ENCODE data around the gene ALG14.
"Not testable (repeated sequence)": the region's sequence is repeated elsewhere in the genome, so short reads cannot be mapped to it uniquely, and the experiment has no call there.

Gene ALG14

DNA sequence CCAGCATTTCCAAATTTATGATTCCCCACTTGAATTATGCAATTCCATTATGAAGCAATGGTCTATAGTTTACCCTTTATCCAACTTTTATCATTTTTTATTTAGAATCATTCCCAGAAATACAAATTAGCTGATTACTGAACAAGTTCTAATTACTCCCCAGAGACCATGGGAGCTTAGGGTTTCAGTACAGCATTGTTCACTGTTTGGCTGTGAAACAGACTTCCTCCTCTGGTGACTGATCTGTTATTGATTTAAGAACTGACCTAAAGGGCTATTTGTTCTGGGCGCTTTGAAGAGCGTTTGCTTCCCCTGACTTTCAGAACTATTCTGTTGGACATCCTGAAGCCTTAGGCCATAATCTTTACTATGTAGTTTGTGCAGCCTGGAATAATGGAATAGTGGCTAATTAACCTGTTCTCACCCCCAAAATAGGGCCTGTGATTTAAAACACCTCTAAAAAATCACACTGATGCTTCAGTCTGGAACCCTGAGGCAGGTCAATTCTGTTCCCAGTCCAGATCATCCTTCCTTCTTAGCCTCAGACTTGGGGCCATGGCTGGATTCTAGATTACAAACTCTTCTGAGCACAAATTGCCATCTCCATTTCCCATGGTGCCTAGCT is 58.7 kb downstream of the ALG14 start:
- in situ Hi-C loops (cut with MboI; ENCODE audit: low sequenced_read_pairs): no loop called here

DNA sequence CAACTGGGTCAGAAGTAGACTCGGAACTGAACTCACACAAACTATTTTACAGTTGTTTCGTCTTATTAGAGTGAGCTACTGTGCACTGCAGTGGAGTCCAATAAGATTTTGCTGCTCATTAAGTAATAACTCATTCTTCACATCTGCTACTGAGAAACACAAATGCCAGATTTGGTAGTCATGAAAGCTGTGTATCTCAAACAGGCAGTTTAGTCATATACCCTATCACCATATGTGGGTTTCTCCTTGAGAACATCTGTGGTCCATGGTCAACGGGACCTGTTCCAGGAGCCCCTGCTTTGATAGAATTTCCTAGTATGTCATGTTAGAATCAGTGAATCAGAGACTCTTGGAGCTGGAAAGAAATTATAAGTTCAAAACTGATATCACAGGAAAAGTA is 60.4 kb downstream of the ALG14 start:
- in situ Hi-C loops (cut with MboI; ENCODE audit: low sequenced_read_pairs): no loop called here

DNA sequence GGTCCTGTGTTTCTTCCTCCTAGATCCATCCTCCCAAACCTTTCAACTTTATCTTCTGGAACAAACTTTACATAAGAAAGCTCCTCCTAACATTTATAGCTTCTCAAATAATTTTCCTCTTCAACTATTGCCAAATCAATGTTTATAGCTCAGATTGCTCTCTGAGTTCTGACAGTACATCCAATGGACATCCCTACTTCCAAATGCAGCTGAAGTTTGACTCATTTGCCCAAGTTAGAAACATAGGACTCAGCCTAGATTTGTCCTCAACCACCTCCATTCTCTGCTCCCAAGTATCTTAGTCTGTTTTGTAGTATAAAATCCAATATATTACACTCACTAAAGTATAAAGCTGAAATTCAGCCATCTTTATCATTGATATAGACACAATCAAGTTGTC is 62.6 kb downstream of the ALG14 start:
- in situ Hi-C loops (cut with MboI; ENCODE audit: low sequenced_read_pairs): no loop called here

DNA sequence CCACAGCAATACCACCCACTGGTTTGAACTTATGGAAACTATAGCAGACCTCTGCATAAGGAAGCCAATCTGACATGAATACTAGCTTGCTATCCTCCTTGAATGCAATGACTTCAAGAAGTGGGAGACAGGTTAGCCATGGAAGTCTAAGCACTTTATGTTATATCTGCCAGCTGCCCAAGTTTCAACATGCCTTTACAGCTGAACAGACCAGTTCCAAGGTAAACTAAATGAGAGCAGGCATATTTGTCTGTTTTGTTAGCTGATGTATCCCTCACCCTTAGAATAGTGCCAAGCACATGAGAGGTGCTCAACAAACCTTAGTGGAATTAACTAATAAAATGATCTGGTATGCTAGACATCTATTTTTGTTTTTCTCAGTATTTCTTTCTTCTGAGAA is 65.1 kb downstream of the ALG14 start:
- in situ Hi-C loops (cut with MboI; ENCODE audit: low sequenced_read_pairs): no loop called here

DNA sequence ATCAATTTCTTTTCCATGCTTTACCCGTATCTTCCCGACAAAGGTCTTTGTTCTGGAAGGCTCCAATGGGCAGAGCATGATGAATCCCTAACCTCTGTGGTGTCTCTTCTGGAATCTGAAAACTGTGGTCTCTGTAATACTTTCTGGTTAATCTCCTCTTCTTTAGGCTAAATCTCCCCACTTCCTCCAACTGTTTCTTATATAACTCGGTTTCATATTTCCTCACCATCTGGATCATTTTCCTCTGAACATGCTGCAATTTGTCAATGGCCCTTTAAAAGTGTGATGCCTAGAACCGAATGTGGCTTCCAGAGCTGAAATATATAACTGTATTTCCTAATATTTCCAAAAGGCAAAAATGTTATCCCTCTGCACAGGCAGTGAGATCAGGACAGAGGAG is 66.1 kb downstream of the ALG14 start:
- in situ Hi-C loops (cut with MboI; ENCODE audit: low sequenced_read_pairs): no loop called here

DNA sequence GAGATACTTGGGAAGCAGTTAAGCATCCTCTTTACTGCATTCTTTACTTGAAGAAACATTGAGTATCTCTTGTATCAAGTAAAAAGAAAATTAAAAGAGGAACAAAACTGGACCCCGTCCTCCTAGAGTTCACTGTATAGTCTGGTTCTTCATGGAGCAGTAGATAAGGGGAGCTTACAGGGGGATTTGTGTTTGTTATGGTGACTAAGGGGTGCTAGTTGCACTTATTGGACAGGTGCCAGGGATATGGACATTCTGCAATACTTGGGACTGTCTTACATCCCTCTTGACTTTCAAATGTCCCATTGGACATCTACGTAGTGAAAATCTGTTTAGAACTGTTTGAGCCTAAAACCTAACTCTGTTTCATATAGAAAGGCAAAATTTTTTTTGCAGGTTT is 67.2 kb downstream of the ALG14 start:
- in situ Hi-C loops (cut with MboI; ENCODE audit: low sequenced_read_pairs): no loop called here

DNA sequence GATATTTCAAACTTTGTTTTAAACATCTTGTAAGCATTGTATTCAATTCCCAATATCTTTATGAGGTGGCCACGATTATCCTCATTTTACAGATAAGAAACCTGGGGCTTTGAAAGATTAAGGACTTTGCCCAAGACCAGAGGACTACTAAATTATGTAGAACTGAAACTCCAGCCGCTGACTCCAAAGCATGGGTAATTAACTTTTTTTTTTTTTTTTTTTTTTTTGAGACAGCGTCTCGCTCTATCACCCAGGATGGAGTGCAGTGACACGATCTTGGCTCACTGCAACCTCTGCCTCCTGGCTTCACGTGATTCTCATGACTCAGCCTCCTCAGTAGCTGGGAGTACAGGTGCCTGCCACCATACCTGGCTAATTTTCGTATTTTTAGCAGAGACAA is 68.7 kb downstream of the ALG14 start:
- in situ Hi-C loops (cut with MboI; ENCODE audit: low sequenced_read_pairs): no loop called here

DNA sequence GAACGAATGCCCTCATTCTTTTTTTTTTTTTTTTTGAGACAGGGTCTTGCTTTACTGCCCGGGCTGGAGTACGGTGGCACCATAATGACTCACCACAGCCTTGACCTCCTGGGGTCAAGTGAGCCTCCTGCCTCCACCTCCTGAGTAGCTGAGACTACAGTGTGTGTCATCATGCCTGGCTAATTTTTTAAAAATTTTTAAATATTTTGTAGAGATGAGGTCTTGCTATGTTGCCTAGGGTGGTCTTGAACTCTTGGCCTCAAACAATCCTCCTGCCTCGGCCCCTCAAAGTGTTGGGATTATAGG is 69.4 kb downstream of the ALG14 start:
- in situ Hi-C loops (cut with MboI; ENCODE audit: low sequenced_read_pairs): no loop called here

DNA sequence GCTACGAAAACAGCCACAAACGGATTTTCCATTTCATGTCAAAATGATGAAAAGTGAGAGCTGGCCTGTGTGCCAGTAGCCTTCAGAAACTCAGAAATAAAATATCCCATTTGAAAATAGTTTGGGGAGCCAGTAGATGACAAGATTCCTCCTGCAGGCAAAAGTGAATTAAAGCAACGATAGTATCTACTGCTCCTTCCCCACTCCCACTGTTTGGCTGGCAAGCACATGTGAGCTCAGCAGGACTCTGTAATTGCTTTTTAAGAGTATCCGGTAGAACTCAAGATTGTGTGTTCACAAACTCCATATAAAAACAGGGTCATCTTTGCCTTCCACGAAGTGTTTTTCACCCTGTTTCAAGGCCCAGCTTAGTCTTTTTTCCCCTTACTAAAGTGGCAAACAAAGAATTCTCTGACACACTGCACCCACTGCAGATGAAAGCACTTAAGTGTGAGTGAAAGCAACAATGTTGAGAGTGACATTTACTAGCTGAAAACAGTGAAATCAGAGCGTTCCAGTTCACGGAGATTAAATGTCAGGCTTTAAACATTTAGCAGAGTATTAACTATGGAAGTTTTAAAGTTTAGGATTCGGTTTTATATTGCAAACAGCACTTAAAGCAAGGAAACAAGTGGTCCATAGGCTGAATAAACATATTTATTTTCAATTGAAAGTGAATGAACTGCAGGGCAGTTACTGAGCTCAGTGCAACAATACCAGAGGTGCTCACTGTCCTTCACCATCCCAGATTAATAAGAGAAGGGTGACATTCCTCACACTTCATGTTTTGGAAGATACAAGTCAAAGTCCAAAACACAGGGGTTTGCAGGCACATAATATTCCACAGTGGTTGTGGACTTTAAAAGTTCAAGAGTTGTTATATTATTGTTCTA is 70.0 kb downstream of the ALG14 start:
- in situ Hi-C loops (cut with MboI; ENCODE audit: low sequenced_read_pairs): no loop called here

DNA sequence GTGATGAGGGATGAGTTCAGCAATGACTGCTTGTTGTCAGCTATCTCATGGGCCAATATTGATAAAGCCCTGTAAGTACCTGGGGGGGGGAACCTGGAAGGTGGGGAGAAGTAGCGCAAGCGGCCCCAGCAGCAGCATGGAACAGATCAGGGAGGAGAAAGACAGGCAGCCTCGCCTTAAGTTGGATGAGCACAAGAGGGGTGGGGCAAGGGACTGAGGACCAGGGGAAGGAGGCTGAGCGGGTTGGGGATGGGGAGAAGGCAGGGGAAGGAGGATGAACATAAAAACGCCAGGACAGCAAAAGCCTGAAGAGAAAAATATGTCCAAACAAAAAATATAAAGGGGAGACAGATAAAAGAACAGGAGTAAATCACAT is 70.6 kb downstream of the ALG14 start:
- in situ Hi-C loops (cut with MboI; ENCODE audit: low sequenced_read_pairs): no loop called here

DNA sequence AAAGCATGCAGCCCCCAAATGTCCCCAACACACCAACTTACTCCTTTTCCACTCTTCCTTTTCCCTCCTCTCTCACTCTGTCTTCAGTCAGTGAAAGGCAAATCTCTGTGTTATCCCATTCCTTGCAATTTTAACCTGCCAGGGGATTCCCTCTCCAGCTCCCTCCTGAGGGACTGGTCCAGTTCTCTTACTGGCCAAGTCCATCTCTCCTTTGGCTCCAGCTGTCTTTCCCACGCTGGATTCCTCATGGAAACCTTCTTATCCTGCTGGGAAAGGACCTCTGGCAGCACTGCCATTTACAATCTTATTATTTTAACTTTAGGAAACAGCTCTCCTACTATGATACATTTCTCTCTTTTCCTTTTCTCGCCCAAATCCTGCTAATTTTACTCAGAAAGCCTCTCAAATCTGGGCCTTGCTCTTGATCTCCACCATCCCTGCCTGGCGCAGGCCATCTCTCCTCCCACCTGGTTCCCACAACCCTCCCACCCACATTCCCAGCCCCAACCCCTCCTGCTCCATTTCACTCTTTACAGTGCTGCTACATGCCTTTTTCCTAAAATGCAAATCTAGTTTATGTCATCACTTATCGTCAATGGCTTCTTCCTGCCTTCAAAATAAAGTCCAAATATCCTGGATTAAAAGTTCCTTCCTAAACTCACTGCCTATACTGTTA is 73.2 kb downstream of the ALG14 start:
- in situ Hi-C loops (cut with MboI; ENCODE audit: low sequenced_read_pairs): no loop called here

DNA sequence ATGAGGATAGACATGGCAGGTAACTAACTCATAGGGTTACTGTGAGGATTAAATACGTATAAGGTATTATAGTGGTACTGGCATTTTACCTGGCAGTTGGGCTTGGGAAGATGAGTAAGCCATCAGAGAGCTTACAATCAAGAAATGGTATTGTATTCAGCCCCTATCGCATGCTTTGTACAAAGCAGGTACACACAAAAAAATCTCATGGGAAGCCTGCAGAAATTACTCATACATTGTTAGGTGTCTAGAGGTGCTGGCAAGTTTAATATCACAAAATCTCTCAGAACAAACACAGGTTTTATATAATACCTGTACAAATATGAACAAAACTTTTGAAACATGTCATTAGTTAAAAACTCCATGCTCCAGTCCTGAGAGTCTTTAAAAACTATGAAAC is 74.0 kb downstream of the ALG14 start:
- in situ Hi-C loops (cut with MboI; ENCODE audit: low sequenced_read_pairs): no loop called here

DNA sequence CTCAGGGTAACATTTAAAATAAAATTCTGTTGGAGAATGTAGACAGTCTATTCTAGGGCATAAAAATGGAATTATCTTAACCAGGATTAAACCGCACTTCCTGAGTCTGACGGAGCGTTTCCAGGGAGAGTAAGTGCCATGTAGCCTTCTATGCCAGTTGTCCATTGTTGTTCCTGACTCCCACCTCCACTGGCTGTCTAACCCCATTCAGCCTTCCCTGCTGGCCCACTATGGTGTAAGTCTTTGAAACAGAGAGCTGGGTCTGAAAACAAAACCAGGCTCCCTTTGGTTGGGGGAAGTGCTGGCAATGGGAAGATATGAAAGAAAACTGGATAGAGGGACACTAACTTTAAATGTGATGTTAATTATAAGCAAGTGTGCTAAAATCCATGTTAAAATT is 74.6 kb downstream of the ALG14 start:
- in situ Hi-C loops (cut with MboI; ENCODE audit: low sequenced_read_pairs): no loop called here

DNA sequence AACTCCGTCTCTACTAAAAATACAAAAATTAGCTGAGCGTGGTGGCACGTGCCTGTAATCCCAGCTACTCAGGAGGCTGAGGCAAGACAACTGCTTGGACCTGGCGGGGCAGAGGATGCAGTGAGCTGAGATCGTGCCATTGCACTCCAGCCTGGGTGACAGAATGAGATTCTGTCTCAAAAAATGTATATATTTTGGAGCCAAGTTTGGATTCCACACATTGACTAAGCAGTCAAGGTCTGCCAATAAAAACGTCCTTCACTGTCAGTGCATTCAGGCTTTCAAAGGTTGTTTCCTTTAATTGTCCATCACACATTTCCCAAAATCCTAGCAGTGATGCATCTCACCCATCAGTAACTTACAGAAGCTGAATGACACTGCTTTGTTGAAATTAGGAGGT is 77.2 kb downstream of the ALG14 start:
- in situ Hi-C loops (cut with MboI; ENCODE audit: low sequenced_read_pairs): not testable (repeated sequence)

DNA sequence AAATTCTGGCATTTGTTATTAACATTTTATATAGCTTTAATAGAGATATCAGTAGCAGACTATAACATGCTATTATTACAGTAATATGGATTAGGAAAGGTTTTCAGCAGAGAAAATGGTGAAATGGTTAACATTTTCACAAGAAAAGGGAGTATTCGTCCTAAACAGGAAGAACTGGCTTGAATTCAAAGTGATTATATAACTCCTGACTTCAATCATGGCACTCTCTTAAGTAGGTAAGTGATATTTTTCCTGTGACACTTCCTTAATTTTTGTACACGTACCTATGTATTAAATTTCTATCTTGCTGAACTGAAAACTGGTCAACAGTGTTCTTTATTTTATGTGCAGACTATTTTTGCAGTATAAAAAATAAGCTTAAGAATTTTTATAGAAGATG is 77.9 kb downstream of the ALG14 start:
- in situ Hi-C loops (cut with MboI; ENCODE audit: low sequenced_read_pairs): no loop called here

DNA sequence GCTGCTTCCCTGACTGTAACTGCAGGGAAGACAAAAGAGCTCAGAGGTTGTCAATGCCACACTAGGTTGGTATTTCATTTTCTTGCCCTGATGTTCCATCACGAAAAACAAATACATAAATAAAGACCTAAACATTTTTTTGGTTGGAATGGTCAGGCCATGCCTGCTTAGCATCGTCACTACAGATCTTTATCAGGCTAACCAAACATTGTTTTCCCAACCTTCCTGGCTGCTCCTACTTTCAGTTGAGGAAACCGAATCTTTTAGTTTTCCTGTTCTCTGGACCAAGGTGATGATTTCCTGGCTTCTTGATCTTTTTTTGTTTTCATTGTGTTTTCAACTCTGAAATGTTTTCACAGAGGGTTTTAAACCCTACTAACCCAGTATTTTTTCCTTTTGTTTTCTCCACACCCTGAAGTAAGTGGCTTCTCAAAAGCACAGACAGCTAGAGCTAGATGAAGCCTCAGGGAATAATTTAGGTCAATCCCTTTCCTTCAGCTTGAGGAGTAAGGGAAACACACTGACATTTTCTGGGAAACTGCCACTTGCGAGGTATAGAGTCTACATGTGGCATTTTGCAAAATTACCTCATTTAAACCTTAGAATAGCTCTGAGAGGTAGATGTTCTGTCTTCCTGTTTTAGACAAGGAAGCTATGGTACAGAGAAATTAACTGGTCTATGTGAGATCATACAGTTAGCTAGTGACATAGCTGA is 78.7 kb downstream of the ALG14 start:
- in situ Hi-C loops (cut with MboI; ENCODE audit: low sequenced_read_pairs): no loop called here

DNA sequence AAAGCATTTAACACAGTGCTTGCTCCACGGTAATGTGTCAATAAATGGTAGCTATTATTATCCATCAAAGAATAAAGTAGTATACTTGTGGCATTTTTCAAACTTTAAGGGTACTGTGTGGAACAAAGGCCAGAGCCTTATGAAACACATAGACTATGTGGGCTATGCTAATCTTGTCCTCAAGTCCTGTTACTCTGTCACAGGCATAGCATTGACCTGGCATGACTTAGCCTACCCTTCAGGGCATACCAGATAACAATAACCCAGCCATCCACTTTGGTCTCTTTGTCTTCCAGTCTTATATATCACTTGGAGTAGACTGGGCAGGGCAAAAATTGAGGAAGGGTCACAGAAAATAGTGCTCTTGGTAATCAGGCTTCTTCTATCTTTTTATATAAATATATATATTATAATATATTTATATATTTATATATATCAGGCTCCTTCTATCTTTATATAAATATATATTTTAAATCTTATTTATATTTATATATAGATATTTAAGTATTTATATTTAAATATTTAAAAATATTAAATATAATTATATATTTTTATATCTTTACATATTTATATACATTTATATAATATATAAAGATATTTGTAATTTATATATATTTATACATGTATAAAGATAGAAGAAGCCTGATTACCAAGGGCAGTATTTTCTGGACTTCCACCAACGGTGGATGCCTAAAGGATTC is 79.7 kb downstream of the ALG14 start:
- in situ Hi-C loops (cut with MboI; ENCODE audit: low sequenced_read_pairs): no loop called here

DNA sequence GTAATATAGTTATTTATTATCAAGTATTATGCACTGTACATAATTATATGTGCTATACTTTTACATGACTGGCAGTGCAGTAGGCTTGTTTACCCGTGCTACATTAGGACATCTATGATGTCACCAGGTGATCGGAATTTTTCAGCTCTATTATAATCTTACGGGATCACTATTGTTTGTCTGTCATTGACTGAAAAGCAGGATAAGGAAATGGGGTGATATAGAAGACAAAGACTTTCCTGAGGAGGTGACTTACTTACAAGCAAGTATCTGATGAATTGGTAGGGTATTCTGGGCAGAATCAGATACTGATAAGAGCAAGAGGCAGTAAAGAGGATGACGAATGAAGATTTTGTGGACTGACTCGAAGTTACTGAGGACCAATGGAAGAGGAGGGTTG is 80.6 kb downstream of the ALG14 start:
- in situ Hi-C loops (cut with MboI; ENCODE audit: low sequenced_read_pairs): no loop called here

DNA sequence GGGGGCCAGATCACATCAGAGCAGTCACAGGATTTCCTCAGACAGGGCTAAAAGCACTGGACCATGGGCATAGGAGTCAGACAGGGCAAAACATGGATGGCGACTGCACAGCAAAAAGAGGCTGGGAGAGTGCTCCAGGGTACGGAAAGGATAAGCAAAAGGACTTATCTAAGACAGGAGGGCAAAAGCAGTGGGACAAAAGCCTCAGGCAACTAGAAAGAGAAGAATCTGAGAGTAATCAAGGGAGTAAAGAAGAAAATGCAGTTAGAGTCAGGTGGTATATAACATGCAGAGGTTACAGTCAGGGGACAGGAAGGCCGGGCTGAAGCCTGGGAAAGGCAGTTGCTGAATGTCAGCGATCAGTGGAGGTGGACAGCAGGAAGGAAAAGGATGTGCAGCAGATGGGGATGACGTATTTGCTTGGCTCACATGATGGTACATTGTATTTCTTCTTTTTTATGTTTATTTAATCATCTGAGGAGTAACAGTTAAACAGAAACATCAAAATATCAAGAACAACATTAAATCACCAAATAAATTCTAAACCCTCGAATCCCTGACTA is 82.8 kb downstream of the ALG14 start:
- in situ Hi-C loops (cut with MboI; ENCODE audit: low sequenced_read_pairs): no loop called here

DNA sequence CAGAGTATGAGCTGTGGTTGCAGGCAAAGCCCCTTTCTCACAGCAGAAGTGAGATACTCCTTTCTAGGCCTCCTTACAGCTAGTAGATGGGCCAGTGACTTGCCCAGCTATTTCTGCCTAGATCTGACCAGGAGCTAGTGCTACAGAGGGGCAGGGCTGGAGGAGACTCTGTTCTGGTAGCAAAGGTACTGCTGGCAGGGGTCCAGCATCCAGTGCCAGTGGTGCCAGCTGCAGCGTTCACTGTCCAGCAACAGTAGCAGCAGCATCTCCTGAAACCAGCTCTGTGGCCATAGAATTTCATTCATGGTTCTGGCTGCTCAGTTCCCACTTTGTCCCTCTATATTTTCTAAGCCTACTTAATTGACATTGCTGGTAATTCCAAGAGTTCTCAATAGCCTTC is 83.4 kb downstream of the ALG14 start:
- in situ Hi-C loops (cut with MboI; ENCODE audit: low sequenced_read_pairs): no loop called here

DNA sequence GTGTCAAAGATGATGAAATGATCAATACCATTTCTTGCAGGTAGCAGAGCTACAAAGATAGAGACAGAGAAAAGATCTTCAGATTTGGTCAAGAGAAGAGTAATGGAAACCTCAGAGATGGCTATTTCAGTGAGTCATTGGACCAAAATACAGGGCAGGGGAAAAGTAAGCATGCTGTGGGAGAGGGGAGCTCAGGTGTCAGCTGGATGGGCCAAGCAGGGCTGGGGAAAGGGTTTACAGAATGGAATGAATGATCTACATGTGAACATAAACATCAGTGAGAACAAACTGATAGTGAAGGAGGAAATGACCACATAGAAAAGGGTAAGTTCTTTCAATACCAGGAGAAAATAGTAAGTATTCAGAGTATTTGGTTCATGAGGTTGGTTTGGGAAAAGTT is 84.4 kb downstream of the ALG14 start:
- in situ Hi-C loops (cut with MboI; ENCODE audit: low sequenced_read_pairs): no loop called here
